HG03378 (cell line): ENCODE results near the gene TMC6.
"Not testable (repeated sequence)": the region's sequence is repeated elsewhere in the genome, so short reads cannot be mapped to it uniquely, and the experiment has no call there.

Experiments used
- ATAC-seq: cut with Tn5 transposase; IDR thresholded peaks from one replicate; pipeline ENCODE4 v1.9.1; 2021; ENCODE audit warnings: mild to moderate bottlenecking, moderate library complexity; ENCODE audit not compliant: unreplicated experiment

TMC6 gene

GRCh38 chr17:78124081-78124835 lies 4.3 kb downstream of the TMC6 start:
- no peak for ATAC-seq

GRCh38 chr17:78123258-78123929 lies 5.2 kb downstream of the TMC6 start:
- no peak for ATAC-seq

- no peak for ATAC-seq
These were observed 5.7 kb downstream of the TMC6 start for GRCh38 chr17:78122931-78123249.

GRCh38 chr17:78122216-78122930 lies 6.2 kb downstream of the TMC6 start:
- no peak for ATAC-seq

- ATAC-seq, result no peak
These were observed 6.7 kb downstream of the TMC6 start for GRCh38 chr17:78121801-78122215.

- ATAC-seq, result no peak
These were observed 7.4 kb downstream of the TMC6 start for GRCh38 chr17:78120971-78121800.

- no peak for ATAC-seq
These were observed 8.0 kb downstream of the TMC6 start for GRCh38 chr17:78120537-78120936.

- no peak for ATAC-seq
These were observed 9.7 kb downstream of the TMC6 start for GRCh38 chr17:78118801-78119241.

- ATAC-seq, result no peak
These were observed 11.3 kb downstream of the TMC6 start for GRCh38 chr17:78117027-78117981.

GRCh38 chr17:78116411-78116810 lies 12.1 kb downstream of the TMC6 start:
- no peak for ATAC-seq

GRCh38 chr17:78115803-78116202 lies 12.8 kb downstream of the TMC6 start:
- ATAC-seq, result not testable (repeated sequence)

GRCh38 chr17:78114831-78115723 lies 13.5 kb downstream of the TMC6 start:
- no peak for ATAC-seq

GRCh38 chr17:78113804-78114785 lies 14.5 kb downstream of the TMC6 start:
- ATAC-seq, result no peak

- no peak for ATAC-seq
These were observed 15.8 kb downstream of the TMC6 start for GRCh38 chr17:78112518-78113471.

- no peak for ATAC-seq
These were observed 16.6 kb downstream of the TMC6 start for GRCh38 chr17:78111727-78112517.
